Esophagus muscularis mucosa (tissue), 3 donors: ENCODE data around the gene USP6.

Experiments
- CTCF ChIP-seq, 3 experiments: fragments of 200-600 bp in 2 of 3; fragments of 450-650 bp in 1 of 3; sonication (generic) in 2 of 3; IDR thresholded peaks; one replicate each; pipeline ENCODE4 v1.5.1; 2017 to 2019; ENCODE audit warnings: antibody characterized with exemption in 3 of 3, mild to moderate bottlenecking in 2 of 3, moderate library complexity in 1 of 3
- POLR2A ChIP-seq: fragments of 450-650 bp; IDR thresholded peaks from one replicate; pipeline ENCODE4 v1.6.1; 2017; ENCODE audit warnings: antibody characterized with exemption, moderate library complexity, mild to moderate bottlenecking, low read depth

DNA sequence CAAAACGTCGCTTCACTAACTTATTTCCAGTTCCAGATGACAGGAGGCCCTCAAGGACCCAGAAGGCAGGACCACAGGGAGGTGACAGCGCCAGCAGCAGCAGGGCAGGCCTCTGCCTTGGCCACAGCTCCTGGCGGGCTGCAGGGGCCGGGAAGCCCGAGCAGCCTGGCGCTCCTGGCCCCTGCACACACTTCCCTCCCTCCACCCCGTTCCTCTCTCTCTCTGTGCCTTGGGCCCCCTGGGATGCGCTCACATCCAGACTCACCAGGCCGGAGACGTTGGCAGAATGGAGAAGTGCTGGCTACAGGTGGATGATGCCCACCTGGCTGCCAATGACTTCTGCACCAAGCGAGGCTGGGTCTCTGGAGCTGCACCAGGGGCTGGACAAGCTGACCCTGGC is 63.2 kb downstream of the USP6 start:
- TF ChIP-seq CTCF (IDR thresholded peaks at IDR 0.05) = no peak
- no peak for TF ChIP-seq POLR2A
